Measurements from ENCODE around the gene CD33.

- TF ChIP-seq POLR2A (conservative IDR thresholded peaks at IDR 0.05) (no peak), FOXO4 (CRISPR knock-in tag; IDR thresholded peaks at IDR 0.05) (no peak), SREBF1 (IDR thresholded peaks at IDR 0.05; ENCODE audit: borderline replicate concordance, low read depth, low read length) (no peak), EZH2 (IDR thresholded peaks at IDR 0.05; ENCODE audit: borderline replicate concordance, low read depth, low read length) (no peak), CBX5 (IDR thresholded peaks at IDR 0.05; ENCODE audit: borderline replicate concordance, low read depth) (no peak), EP300 (IDR thresholded peaks at IDR 0.05; ENCODE audit: low read length) (no peak), ZNF644 (tag; IDR thresholded peaks at IDR 0.05; ENCODE audit: low read depth) (no peak), MAFF (IDR thresholded peaks at IDR 0.05; ENCODE audit: low read length) (no peak), ELK3 (CRISPR knock-in tag; IDR thresholded peaks at IDR 0.05) (no peak), RFX5 (IDR thresholded peaks at IDR 0.05; ENCODE audit: low read depth, low read length) (no peak), SNIP1 (IDR thresholded peaks at IDR 0.05; ENCODE audit: low read depth) (no peak)
Observed at GRCh38 chr19:51219971-51220370, 4.9 kb upstream of the CD33 start.
